ENCODE data around the gene ABHD5. TPM values are rescaled to one million over a fixed set of nuclear protein-coding genes. Genes with fewer than 3 reads are reported as not detected.

ABHD5 gene
- total and polyA plus RNA-seq, 2 donors from 2014 or later = 19.0 to 21.1 TPM

GRCh38 chr3:43748645-43749044, 57.9 kb downstream of the ABHD5 start:
- H3K4me1 ChIP-seq (ENCODE audit: control insufficient read depth in 2 of 3, insufficient read depth in 2 of 3, low read depth in 1 of 3, low read length in 3 of 3) = peaks cover 0 to 3% (median 0%) of the 10 kb centered on the region in 3 donors
- TF ChIP-seq CTCF (IDR thresholded peaks at IDR 0.05; ENCODE audit: borderline replicate concordance, extremely low read depth, insufficient read depth) = no peak
- no peaks in the 10 kb centered on the region for H3K36me3 ChIP-seq (ENCODE audit: control insufficient read depth in 2 of 3, insufficient read depth in 3 of 3, low read length in 3 of 3)
- H3K4me3 ChIP-seq (ENCODE audit: low read length in 3 of 3) = no peak overlapping the region
- intact Hi-C loops (cut with DNase I) = no loop called here
- no peak overlapping the region for H3K27ac ChIP-seq (ENCODE audit: low read depth in 2 of 2, low read length in 2 of 2)
- no peak for DNase-seq
- peaks cover 0 to 5% (median 0%) of the 10 kb centered on the region in 3 donors for H3K9me3 ChIP-seq (ENCODE audit: control insufficient read depth in 2 of 3, insufficient read depth in 1 of 3, low read length in 3 of 3)
- H3K27me3 ChIP-seq (ENCODE audit: control insufficient read depth, insufficient read depth, low read length) = no peaks in the 10 kb centered on the region
- H3K9ac ChIP-seq (ENCODE audit: low read length in 3 of 3) = no peak overlapping the region
- FAIRE-seq = no peak

GRCh38 chr3:43752905-43753304, 62.2 kb downstream of the ABHD5 start:
- Histone ChIP-seq H3K4me1 (ENCODE audit: control insufficient read depth in 2 of 3, insufficient read depth in 2 of 3, low read depth in 1 of 3, low read length in 3 of 3) (peaks cover 0 to 4% (median 3%) of the 10 kb centered on the region in 3 donors), H3K27me3 (ENCODE audit: control insufficient read depth, insufficient read depth, low read length) (no peaks in the 10 kb centered on the region), H3K9ac (ENCODE audit: low read length in 3 of 3) (no peak overlapping the region), H3K36me3 (ENCODE audit: control insufficient read depth in 2 of 3, insufficient read depth in 3 of 3, low read length in 3 of 3) (no peaks in the 10 kb centered on the region), H3K9me3 (ENCODE audit: control insufficient read depth in 2 of 3, insufficient read depth in 1 of 3, low read length in 3 of 3) (no peaks in the 10 kb centered on the region), H3K27ac (ENCODE audit: low read depth in 2 of 2, low read length in 2 of 2) (no peak overlapping the region), H3K4me3 (ENCODE audit: low read length in 3 of 3) (no peak overlapping the region)
- intact Hi-C loops (cut with DNase I) = no loop called here
- TF ChIP-seq CTCF (IDR thresholded peaks at IDR 0.05; ENCODE audit: borderline replicate concordance, extremely low read depth, insufficient read depth) = no peak
- FAIRE-seq (no peak), DNase-seq (no peak)

GRCh38 chr3:43753741-43754715, 63.3 kb downstream of the ABHD5 start:
- H3K27ac ChIP-seq (ENCODE audit: low read depth in 2 of 2, low read length in 2 of 2) = no peak overlapping the region
- no peaks in the 10 kb centered on the region for H3K9me3 ChIP-seq (ENCODE audit: control insufficient read depth in 2 of 3, insufficient read depth in 1 of 3, low read length in 3 of 3)
- intact Hi-C loops (cut with DNase I) = no loop called here
- no peaks in the 10 kb centered on the region for H3K27me3 ChIP-seq (ENCODE audit: control insufficient read depth, insufficient read depth, low read length)
- peaks cover 0 to 7% (median 4%) of the 10 kb centered on the region in 3 donors for H3K4me1 ChIP-seq (ENCODE audit: control insufficient read depth in 2 of 3, insufficient read depth in 2 of 3, low read depth in 1 of 3, low read length in 3 of 3)
- H3K36me3 ChIP-seq (ENCODE audit: control insufficient read depth in 2 of 3, insufficient read depth in 3 of 3, low read length in 3 of 3) = no peaks in the 10 kb centered on the region
- no peak overlapping the region for H3K9ac ChIP-seq (ENCODE audit: low read length in 3 of 3)
- FAIRE-seq (no peak), DNase-seq (no peak)
- H3K4me3 ChIP-seq (ENCODE audit: low read length in 3 of 3) = no peak overlapping the region
- no peak for TF ChIP-seq CTCF (IDR thresholded peaks at IDR 0.05; ENCODE audit: borderline replicate concordance, extremely low read depth, insufficient read depth)

Measured in kidney (tissue), 14 donors.